ENCODE results near the gene JMJD4.

The JMJD4 gene, protein sequence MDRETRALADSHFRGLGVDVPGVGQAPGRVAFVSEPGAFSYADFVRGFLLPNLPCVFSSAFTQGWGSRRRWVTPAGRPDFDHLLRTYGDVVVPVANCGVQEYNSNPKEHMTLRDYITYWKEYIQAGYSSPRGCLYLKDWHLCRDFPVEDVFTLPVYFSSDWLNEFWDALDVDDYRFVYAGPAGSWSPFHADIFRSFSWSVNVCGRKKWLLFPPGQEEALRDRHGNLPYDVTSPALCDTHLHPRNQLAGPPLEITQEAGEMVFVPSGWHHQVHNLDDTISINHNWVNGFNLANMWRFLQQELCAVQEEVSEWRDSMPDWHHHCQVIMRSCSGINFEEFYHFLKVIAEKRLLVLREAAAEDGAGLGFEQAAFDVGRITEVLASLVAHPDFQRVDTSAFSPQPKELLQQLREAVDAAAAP

DNA sequence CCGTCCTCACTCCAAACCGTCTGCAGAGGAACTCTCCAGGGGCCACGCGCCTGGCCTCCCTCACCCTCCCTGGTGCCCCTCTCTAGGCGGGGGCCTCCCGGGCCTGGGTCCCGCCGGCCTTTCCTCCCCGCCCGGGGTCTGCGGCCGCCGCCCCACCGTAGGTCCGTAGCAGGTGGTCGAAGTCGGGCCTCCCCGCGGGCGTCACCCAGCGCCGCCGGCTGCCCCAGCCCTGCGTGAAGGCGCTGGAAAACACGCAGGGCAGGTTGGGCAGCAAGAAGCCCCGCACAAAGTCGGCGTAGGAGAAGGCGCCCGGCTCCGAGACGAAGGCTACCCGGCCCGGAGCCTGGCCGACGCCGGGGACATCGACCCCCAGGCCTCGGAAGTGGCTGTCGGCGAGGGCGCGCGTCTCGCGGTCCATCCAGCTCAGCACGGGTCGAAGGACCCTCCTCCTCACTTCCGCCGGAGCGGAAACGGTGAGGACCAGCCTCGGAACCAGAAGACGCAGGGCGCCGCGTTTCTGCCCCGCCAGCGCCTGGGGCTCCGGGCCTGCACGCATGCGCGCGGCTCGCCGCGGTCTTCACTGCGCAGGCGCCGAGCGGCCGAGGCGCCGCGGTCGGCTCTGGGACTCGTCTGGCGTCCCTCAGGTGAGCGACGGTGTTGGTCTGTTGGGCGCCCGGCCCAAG, at the start of gene JMJD4, which contains the start of gene SNAP47:
JMJD4 (minus strand) TSS at position 447 of the 683 bp plus-strand sequence; CDS start at position 418, 29 bp downstream.
SNAP47 (plus strand) TSS at position 580 of the 683 bp plus-strand sequence. CDS start 12,302 bp downstream, outside the sequence.
- no peaks in the 10 kb centered on the region for H3K36me3 ChIP-seq (ENCODE audit: insufficient read depth)
- H3K27ac ChIP-seq, result peak within 1 kb of the TSS; percentile 52
- H3K9ac ChIP-seq, result peak within 1 kb of the TSS; percentile 76
- H4K20me1 ChIP-seq (ENCODE audit: insufficient read depth), result no peaks in the 10 kb centered on the region
- peaks cover 19% of the 10 kb centered on the region for H3K4me1 ChIP-seq (ENCODE audit: low read depth, poor library complexity, severe bottlenecking)
- peaks cover 59% of the 10 kb centered on the region for H3K79me2 ChIP-seq (ENCODE audit: insufficient read depth, low read depth)
- H3K4me2 ChIP-seq, result peak within 1 kb of the TSS; percentile 49
- TF ChIP-seq, protein P1, sequence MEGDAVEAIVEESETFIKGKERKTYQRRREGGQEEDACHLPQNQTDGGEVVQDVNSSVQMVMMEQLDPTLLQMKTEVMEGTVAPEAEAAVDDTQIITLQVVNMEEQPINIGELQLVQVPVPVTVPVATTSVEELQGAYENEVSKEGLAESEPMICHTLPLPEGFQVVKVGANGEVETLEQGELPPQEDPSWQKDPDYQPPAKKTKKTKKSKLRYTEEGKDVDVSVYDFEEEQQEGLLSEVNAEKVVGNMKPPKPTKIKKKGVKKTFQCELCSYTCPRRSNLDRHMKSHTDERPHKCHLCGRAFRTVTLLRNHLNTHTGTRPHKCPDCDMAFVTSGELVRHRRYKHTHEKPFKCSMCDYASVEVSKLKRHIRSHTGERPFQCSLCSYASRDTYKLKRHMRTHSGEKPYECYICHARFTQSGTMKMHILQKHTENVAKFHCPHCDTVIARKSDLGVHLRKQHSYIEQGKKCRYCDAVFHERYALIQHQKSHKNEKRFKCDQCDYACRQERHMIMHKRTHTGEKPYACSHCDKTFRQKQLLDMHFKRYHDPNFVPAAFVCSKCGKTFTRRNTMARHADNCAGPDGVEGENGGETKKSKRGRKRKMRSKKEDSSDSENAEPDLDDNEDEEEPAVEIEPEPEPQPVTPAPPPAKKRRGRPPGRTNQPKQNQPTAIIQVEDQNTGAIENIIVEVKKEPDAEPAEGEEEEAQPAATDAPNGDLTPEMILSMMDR (conservative IDR thresholded peaks at IDR 0.05; ENCODE audit: low read depth, low read length), result no peak
- peak within 1 kb of the TSS; percentile 85 for H2AFZ ChIP-seq (ENCODE audit: low read depth)
- peak within 1 kb of the TSS; percentile 72 for H3K4me3 ChIP-seq (IDR thresholded peaks at IDR 0.05; ENCODE audit: insufficient read depth, low read depth, low read length)
- no peaks in the 10 kb centered on the region for H3K27me3 ChIP-seq (ENCODE audit: insufficient read depth, low read depth)

DNA sequence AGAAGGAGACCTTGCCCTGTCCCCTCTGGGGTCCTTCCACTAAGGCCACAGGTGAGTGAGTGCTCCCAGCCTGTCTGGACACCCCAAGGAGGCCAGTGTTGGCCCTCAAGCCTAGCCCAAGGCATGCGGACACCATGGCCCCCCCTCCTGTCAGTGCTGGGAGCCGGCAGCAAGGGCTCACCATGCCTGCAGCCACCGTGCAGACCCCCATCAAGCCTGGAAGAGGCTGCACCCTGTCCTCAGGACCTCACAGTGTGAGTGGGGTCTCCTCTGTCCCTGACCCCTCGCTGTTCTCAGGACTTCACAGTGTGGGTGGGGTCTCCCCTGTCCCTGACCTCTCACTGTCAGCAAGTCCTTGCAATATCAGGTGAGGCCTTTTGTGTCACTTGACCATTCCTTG, 47.1 kb upstream of the JMJD4 start:
- Histone ChIP-seq H3K36me3 (ENCODE audit: insufficient read depth) (no peaks in the 10 kb centered on the region), H3K4me3 (IDR thresholded peaks at IDR 0.05; ENCODE audit: insufficient read depth, low read depth, low read length) (no peak overlapping the region), H3K4me2 (no peak overlapping the region), H3K27ac (no peak overlapping the region), H3K27me3 (ENCODE audit: insufficient read depth, low read depth) (no peaks in the 10 kb centered on the region), H2AFZ (ENCODE audit: low read depth) (no peak overlapping the region), H3K9ac (no peak overlapping the region), H3K79me2 (ENCODE audit: insufficient read depth, low read depth) (no peaks in the 10 kb centered on the region), H3K4me1 (ENCODE audit: low read depth, poor library complexity, severe bottlenecking) (peaks cover 7% of the 10 kb centered on the region), H4K20me1 (ENCODE audit: insufficient read depth) (no peaks in the 10 kb centered on the region)
- TF ChIP-seq, protein P1 (conservative IDR thresholded peaks at IDR 0.05; ENCODE audit: low read depth, low read length), result no peak

DNA sequence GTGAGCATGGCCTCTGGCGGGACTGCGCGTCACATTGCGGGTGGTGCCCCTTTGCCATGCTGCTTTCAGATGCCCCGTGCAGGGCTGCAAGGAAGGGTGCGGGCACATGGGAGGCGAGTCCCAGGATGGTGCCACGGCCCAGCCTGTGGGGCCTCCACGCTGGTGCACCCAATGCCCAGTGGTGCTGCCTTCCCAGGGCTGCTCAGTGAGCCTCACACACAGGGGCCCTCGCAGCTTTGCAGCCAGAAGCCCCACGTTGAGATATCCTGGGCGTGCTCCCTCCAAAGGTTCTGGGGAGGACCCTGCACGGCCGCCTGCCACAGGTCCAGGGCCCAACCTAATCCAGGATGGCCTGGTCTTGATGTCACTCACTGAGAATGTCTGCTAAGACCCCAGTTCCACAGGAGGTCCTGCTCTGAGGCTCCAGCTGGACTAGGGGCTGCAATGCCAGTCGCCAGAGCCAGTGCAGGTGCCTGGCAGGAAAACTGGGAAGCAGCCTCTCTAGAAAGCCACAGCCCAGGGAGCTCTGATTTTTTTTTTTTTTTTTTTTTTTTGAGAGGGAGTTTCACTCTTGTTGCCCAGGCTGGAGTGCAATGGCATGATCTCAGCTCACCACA, 46.3 kb upstream of the JMJD4 start:
- Histone ChIP-seq H3K79me2 (ENCODE audit: insufficient read depth, low read depth) (no peaks in the 10 kb centered on the region), H3K4me1 (ENCODE audit: low read depth, poor library complexity, severe bottlenecking) (no peaks in the 10 kb centered on the region), H3K36me3 (ENCODE audit: insufficient read depth) (no peaks in the 10 kb centered on the region), H2AFZ (ENCODE audit: low read depth) (no peak overlapping the region), H4K20me1 (ENCODE audit: insufficient read depth) (no peaks in the 10 kb centered on the region), H3K9ac (no peak overlapping the region), H3K27ac (no peak overlapping the region), H3K4me2 (no peak overlapping the region), H3K27me3 (ENCODE audit: insufficient read depth, low read depth) (no peaks in the 10 kb centered on the region), H3K4me3 (IDR thresholded peaks at IDR 0.05; ENCODE audit: insufficient read depth, low read depth, low read length) (no peak overlapping the region)
- TF ChIP-seq, protein P1 (conservative IDR thresholded peaks at IDR 0.05; ENCODE audit: low read depth, low read length), result no peak

DNA sequence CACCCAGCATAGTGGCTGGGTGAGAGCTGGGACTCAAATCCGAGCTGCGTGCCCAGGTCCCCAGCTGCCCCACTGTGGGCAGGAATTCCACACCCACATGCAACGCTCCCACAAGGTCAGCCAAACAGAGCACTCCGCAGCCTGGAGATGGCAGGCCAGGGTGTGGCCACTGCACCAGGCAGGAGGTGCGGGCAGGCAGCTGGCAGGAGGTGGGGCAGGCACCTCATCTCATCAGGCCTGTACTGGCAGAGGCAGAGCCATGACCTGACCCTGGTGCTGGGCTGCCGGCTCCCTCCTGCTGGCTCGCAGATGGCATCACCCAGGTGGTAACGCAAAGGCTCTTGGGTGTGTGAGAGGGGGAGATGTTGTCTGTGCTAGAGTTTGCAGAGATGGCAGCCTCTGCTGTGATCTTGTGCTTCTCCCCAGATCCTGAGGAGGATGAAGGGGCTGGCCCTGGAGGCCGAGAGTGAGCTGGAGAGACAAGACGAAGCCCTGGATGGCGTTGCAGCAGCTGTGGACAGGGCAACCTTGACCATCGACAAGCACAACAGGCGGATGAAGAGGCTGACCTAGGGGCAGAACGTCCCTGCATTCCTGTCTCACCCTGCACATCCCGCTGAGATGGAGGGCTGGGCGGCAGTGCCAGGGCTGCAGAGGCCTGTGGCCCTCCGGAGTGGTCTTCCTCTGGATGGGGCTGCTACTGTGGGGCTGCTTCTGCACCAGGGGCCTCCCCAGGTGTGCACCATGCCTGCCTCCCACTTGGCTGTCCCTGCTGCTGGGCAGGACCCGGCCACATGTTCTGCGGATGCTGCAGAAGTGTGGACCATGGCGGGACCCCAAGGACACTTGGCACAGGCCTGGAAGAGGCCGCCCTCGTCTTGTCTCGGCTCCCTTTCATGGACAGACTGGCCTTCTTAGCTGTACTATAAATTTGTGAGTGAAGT, 45.3 kb upstream of the JMJD4 start:
- Histone ChIP-seq H3K27me3 (ENCODE audit: insufficient read depth, low read depth) (no peaks in the 10 kb centered on the region), H3K27ac (no peak overlapping the region), H3K4me2 (no peak overlapping the region), H3K79me2 (ENCODE audit: insufficient read depth, low read depth) (no peaks in the 10 kb centered on the region), H2AFZ (ENCODE audit: low read depth) (no peak overlapping the region), H3K36me3 (ENCODE audit: insufficient read depth) (0 out of 2 replicates have a peak, but pooled peaks cover 3% of the 10 kb centered on the region), H3K9ac (no peak overlapping the region), H4K20me1 (ENCODE audit: insufficient read depth) (no peaks in the 10 kb centered on the region), H3K4me1 (ENCODE audit: low read depth, poor library complexity, severe bottlenecking) (no peaks in the 10 kb centered on the region), H3K4me3 (IDR thresholded peaks at IDR 0.05; ENCODE audit: insufficient read depth, low read depth, low read length) (no peak overlapping the region)
- TF ChIP-seq, protein P1 (conservative IDR thresholded peaks at IDR 0.05; ENCODE audit: low read depth, low read length), result no peak
